ENCODE measurements around the gene MAPK1.

GRCh38 chr22:21861264-21861848, 6.1 kb downstream of the MAPK1 start:
- TF ChIP-seq CTCF (IDR thresholded peaks at IDR 0.05) (no peak), POLR2A (IDR thresholded peaks at IDR 0.05) (no peak)
